GM18519 (cell line): ENCODE results near the gene HTR3D.
"Not testable (repeated sequence)": the region's sequence is repeated elsewhere in the genome, so short reads cannot be mapped to it uniquely, and the experiment has no call there.

Experiments used
- ATAC-seq: cut with Tn5 transposase; IDR thresholded peaks from one replicate; pipeline ENCODE4 v1.9.1; 2021; ENCODE audit warnings: mild to moderate bottlenecking, moderate library complexity; ENCODE audit not compliant: unreplicated experiment, low FRiP score

Gene HTR3D

GRCh38 chr3:184031187-184031792 is at the start of gene HTR3D:
Gene HTR3D (plus strand): TSS chr3:184031742. CDS start chr3:184031742, 0 bp downstream.
- no peak for ATAC-seq

- no peak for ATAC-seq
These were observed 49.4 kb upstream of the HTR3D start for GRCh38 chr3:183981990-183982644.

- no peak for ATAC-seq
These were observed 47.3 kb upstream of the HTR3D start for GRCh38 chr3:183984127-183984740.

- no peak for ATAC-seq
These were observed 46.5 kb upstream of the HTR3D start for GRCh38 chr3:183984749-183985729.

GRCh38 chr3:183987000-183987600 is 44.4 kb upstream of the HTR3D start:
- no peak for ATAC-seq

GRCh38 chr3:183988216-183988790 is 43.2 kb upstream of the HTR3D start:
- ATAC-seq = no peak

GRCh38 chr3:183991403-183991802 is 40.1 kb upstream of the HTR3D start:
- no peak for ATAC-seq

- ATAC-seq = no peak
These were observed 29.8 kb upstream of the HTR3D start for GRCh38 chr3:184001761-184002160.

GRCh38 chr3:184002469-184002868 is 29.1 kb upstream of the HTR3D start:
- ATAC-seq = no peak

- no peak for ATAC-seq
These were observed 28.2 kb upstream of the HTR3D start for GRCh38 chr3:184003187-184003967.

- no peak for ATAC-seq
These were observed 27.1 kb upstream of the HTR3D start for GRCh38 chr3:184004476-184004875.

GRCh38 chr3:184005941-184006507 is 25.5 kb upstream of the HTR3D start:
- ATAC-seq = no peak

- not testable (repeated sequence) for ATAC-seq
These were observed 24.3 kb upstream of the HTR3D start for GRCh38 chr3:184007143-184007813.

- no peak for ATAC-seq
These were observed 23.4 kb upstream of the HTR3D start for GRCh38 chr3:184008161-184008560.

- no peak for ATAC-seq
These were observed 20.2 kb upstream of the HTR3D start for GRCh38 chr3:184011230-184011876.

GRCh38 chr3:184011937-184012889 is 19.3 kb upstream of the HTR3D start:
- no peak for ATAC-seq
